ENCODE results near the gene SELENOH.

- TF ChIP-seq, protein P1, sequence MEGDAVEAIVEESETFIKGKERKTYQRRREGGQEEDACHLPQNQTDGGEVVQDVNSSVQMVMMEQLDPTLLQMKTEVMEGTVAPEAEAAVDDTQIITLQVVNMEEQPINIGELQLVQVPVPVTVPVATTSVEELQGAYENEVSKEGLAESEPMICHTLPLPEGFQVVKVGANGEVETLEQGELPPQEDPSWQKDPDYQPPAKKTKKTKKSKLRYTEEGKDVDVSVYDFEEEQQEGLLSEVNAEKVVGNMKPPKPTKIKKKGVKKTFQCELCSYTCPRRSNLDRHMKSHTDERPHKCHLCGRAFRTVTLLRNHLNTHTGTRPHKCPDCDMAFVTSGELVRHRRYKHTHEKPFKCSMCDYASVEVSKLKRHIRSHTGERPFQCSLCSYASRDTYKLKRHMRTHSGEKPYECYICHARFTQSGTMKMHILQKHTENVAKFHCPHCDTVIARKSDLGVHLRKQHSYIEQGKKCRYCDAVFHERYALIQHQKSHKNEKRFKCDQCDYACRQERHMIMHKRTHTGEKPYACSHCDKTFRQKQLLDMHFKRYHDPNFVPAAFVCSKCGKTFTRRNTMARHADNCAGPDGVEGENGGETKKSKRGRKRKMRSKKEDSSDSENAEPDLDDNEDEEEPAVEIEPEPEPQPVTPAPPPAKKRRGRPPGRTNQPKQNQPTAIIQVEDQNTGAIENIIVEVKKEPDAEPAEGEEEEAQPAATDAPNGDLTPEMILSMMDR (IDR thresholded peaks at IDR 0.05; ENCODE audit: poor library complexity), result no peak
- no peak for TF ChIP-seq EZH2 (IDR thresholded peaks at IDR 0.05; ENCODE audit: borderline replicate concordance)
These were observed 36.7 kb downstream of the SELENOH start for GRCh38 chr11:57777969-57778317.

All from hepatocyte (in vitro differentiated cells).